NCI-H82 (cell line): ENCODE results near the gene TUT1.
"Not testable (repeated sequence)": the region's sequence is repeated elsewhere in the genome, so short reads cannot be mapped to it uniquely, and the experiment has no call there.

Experiments used
- DNase-seq: peaks from one replicate; lab custom pipeline; 2025; lab: John Stamatoyannopoulos, UW

Gene TUT1

GRCh38 chr11:62578541-62578940, 12.8 kb downstream of the TUT1 start:
- no peak for DNase-seq

GRCh38 chr11:62577046-62577714, 14.1 kb downstream of the TUT1 start:
- no peak for DNase-seq

GRCh38 chr11:62575837-62576236, 15.5 kb downstream of the TUT1 start:
- DNase-seq, result no peak

- no peak for DNase-seq
These were observed 16.2 kb downstream of the TUT1 start for GRCh38 chr11:62575156-62575555.

- peak; percentile 81 for DNase-seq
These were observed 16.8 kb downstream of the TUT1 start for GRCh38 chr11:62574363-62575071.

GRCh38 chr11:62573592-62574362, 17.5 kb downstream of the TUT1 start, which contains the start of gene EEF1G:
Gene EEF1G, minus strand, starts transcription at chr11:62573891. Its CDS starts 49 bp downstream, at chr11:62573842.
- peak; percentile 99 for DNase-seq

GRCh38 chr11:62573006-62573591, 18.2 kb downstream of the TUT1 start:
- peak; percentile 23 for DNase-seq

- DNase-seq, result no peak
These were observed 18.9 kb downstream of the TUT1 start for GRCh38 chr11:62572431-62572830.

GRCh38 chr11:62571493-62571892, 19.8 kb downstream of the TUT1 start:
- not testable (repeated sequence) for DNase-seq

- DNase-seq, result not testable (repeated sequence)
These were observed 20.4 kb downstream of the TUT1 start for GRCh38 chr11:62570903-62571302.

GRCh38 chr11:62569611-62570010, 21.7 kb downstream of the TUT1 start:
- no peak for DNase-seq

GRCh38 chr11:62567018-62567633, 24.2 kb downstream of the TUT1 start:
- DNase-seq, result no peak

- DNase-seq, result no peak
These were observed 25.1 kb downstream of the TUT1 start for GRCh38 chr11:62566247-62566646.

- DNase-seq, result no peak
These were observed 26.1 kb downstream of the TUT1 start for GRCh38 chr11:62565100-62565802.

GRCh38 chr11:62561677-62562230, 29.6 kb downstream of the TUT1 start:
- DNase-seq, result not testable (repeated sequence)

GRCh38 chr11:62560566-62561103, 30.7 kb downstream of the TUT1 start:
- peak; percentile 73 for DNase-seq

GRCh38 chr11:62559626-62560025, 31.7 kb downstream of the TUT1 start:
- DNase-seq, result not testable (repeated sequence)

GRCh38 chr11:62559204-62559603, 32.1 kb downstream of the TUT1 start:
- DNase-seq, result no peak

GRCh38 chr11:62558669-62559068, 32.7 kb downstream of the TUT1 start:
- DNase-seq, result no peak

- peak; percentile 18 for DNase-seq
These were observed 34.3 kb downstream of the TUT1 start for GRCh38 chr11:62556875-62557631.
